ELR (cell line): ENCODE measurements around the gene DIP2C.
"Not testable (repeated sequence)": the region's sequence is repeated elsewhere in the genome, so short reads cannot be mapped to it uniquely, and the experiment has no call there.

Source experiments
- DNase-seq: peaks from one replicate; pipeline ENCODE4 v3.0.0-alpha.2; 2015; ENCODE audit warnings: low read depth

DIP2C gene

DNA sequence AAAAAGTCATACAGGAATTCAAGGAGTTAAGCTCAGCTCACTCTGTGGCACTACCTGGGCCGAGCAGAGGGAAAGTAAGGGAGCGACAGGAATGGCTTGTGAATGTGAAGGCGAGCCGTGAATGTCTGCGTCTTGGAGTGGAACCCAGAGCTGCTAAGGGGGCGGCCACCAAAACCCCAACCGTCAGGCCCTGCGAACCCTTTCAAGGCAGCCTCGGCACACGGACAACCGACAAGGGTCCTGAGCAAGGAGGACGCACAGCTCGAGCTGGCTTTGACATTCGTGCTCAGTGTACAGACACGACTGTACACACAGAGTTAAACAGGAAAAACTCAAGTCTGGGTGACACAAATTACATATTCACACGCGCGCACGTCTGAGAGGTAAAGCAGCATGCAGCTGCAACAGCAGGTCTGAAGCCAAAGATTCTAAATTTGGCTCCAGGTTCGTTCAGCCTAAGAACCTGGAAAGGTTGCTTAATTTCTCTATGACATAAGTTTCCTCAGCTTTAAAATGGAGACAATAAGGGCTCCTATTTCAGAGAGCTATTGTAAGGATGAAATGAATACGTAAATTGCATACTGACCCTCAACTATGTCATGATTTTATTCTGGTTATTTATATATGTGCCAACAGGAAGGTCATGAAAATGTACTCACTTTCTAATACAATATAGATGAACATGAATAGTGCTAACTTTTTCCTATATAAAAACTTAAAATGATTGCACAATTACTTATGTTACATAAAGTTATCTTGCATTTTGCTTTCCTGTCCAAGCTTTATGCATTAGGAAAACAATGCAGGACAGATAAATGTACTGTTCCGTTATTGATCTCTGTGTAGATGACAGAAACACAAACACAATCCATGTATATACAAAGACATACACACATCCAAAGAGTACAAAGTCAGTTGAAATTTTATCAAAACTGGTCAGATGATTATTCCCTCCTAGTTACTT is 361.3 kb downstream of the DIP2C start:
- DNase-seq: no peak

DNA sequence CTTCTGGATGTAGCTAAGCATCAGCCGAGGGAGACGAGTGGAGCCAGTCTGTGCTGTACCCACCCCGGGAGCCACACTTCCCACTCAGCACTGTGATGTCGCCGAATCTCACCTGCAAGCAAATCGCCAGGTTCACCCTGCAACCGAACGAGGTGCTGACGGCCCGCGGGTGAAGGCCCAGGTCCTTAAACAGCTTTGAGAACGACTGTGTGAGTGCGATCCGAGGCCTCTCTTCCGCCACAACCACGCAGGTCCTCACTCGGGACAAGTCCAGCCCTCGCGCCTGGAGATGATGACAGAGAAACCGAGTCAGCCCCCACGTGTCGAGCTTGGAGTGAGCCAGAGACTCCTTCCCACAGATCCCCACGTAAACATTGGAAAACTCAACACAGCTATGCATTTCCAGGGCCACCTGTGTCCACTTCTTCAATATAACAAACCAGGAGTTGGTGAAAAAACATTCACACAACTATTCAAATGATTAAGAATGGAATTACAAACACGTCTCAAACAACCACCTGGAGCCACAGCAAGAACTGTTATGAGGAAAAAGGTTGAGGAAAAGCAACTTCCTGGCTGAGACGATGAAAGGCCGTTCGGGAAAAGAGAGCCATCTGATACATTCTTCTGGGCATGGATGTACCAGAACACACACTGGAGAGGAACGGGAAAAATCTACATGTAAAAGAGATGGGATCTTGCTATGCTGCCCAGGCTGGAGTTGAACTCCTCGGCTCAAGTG is 362.4 kb downstream of the DIP2C start:
- DNase-seq: no peak

DNA sequence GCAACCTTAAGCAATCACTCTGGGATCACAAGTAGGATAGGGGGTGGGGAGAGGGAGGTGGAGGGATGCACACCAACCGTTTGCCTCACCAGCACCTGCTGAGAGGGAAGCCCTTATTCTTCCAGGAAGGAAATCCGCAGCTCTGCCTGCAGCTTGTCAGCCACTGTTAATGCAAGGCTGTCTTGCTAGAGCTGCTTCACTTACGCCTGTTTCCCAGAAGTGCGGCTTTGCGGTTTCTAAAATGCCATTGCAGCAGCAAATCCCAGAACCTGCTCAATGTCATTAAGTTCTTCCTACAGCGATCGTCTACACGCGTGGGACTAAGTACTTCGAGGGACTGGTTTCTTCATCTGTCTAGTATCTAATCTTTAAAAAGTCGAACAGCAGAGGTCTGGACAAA is 363.1 kb downstream of the DIP2C start:
- no peak for DNase-seq

- DNase-seq: no peak
Measured at GRCh38 chr10:325282-325681, 364.2 kb downstream of the DIP2C start.

- no peak for DNase-seq
Measured at GRCh38 chr10:324593-324992, 364.9 kb downstream of the DIP2C start.

GRCh38 chr10:323651-324293 is 365.7 kb downstream of the DIP2C start:
- DNase-seq: peak; percentile 97

GRCh38 chr10:323046-323445 is 366.4 kb downstream of the DIP2C start:
- not testable (repeated sequence) for DNase-seq

DNA sequence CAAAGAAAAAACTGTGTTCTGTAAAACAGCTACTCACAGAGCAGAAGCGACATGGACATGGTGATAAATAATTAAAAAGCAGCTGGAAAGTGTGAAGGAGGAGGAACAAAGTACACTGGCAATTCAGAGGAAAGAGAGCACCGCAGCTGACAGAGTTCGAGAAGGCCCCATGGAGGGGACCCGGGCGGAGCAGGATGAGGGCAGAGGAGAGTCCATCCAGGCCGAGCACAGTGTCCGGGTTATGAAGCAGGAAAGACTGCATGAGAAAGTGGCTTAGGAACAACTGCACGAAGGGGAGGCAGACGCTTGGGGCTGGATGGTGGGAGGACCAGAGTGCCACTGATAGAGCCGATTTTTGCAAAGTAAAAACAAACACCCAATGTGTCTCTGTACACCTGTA is 368.7 kb downstream of the DIP2C start:
- no peak for DNase-seq

DNA sequence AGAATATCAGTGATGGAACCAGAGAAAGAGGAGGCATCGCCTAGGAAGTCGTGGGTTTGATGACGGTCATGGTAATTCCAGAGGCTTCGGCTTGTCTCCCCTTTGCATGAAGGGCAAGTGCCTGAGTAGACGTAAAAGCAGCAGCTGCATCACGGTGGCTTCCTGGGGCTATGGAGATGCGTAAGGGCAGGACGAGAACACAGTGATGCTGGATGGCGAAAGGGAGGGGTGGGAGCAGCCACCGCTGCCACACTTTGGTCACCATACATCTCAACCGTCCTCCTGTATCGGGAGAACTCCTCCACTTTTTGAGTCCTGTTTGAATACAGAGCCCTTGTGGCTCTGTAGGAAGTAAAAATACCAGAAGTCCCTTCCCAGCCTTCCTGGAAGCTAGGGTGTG is 371.5 kb downstream of the DIP2C start:
- DNase-seq: no peak

DNA sequence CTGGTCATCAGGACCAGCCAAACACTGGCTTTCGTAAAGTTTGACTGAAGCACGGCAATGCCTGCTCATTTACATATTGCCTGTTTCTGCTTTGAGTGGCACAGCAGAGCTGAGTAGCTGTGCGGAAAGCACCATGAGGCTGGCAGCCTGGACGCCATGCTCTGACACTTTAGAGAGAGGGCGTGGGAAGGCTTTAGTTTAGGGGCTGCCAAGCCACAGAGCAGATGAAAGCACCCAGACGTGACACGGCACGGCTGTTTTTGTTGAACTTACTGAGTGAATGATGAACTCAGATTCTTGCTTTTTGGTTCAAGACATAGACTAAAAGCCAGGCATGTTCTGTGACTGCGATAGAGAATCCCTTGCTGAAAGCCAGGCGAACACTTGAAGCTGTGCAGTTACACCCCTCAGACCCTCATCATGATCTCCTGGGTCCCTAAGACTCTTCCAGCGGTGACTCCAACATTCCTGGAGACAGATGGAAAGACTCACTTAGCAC is 372.1 kb downstream of the DIP2C start:
- DNase-seq: no peak

DNA sequence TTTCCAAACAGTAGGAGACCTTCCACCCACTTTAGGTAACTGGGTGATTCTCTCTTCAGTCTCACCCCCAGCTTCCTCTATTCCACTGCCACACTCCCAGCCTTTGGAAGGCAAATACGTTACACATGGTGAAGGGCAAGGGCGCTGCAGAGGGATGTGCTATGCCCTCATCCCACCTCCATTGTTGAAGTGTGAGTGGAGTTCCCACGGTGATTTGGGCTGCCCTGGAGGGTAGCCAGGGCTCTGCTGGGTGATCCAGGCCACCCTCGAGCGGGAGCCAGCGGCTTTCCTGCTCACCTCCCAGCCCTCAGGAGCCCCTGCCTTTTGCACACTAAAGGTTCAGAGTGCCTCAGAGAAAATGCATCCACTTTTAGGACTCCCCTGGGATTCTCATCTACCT is 373.1 kb downstream of the DIP2C start:
- DNase-seq: no peak

- no peak for DNase-seq
Measured at GRCh38 chr10:314871-315270, 374.6 kb downstream of the DIP2C start.

- DNase-seq: no peak
Measured at GRCh38 chr10:314381-314780, 375.1 kb downstream of the DIP2C start.

- DNase-seq: no peak
Measured at GRCh38 chr10:311901-312665, 377.4 kb downstream of the DIP2C start.

DNA sequence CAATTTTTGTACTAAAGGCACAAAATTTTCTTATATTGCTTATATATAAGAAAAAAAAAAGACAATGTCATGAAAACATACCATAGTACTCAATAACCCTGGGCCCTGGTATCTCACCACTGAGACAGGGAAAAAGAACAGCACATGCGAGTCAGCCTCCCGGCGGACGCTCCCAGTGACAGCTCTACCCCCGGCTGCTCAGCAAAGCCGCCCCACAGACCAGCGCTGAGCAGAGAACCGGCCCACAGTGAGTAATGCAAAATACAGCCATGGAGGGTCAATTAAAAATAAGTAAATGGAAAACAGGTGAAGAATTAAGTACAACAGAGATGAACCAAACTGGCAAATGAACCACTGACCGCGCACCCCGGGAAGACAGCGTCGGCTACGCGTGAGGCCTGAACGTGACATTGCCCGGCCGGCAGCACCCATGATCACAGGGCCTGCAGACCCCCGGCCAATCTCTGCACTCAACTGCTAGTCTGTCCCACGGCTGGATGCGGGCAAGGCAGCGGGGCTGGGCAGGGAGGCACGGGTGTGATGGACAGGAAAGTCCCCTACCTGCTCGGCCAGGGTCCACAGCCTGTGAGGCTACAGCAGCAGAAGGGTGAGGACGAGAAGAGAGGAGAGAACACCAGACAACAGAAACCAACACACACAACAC is 378.4 kb downstream of the DIP2C start:
- no peak for DNase-seq

DNA sequence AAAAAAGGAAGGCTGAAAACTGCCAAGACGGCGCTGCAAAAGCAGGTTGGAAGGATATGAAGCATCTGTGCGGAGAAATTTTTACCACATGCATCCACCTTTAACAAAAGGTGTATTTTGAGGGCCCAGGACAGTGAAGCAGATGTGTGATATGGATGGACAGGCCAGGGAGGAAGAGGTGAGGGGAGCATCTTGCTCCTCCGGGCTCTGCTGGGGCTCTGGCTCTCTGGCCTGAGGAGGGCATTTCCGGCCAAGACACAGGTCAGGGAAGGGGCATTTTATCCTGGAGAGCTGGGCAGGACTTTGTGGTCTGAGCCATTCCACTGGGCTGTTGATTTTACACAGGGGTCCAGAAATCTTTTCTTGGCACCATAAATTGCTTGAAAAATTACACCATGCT is 379.1 kb downstream of the DIP2C start:
- DNase-seq: no peak

- DNase-seq: no peak
Measured at GRCh38 chr10:308572-309085, 380.8 kb downstream of the DIP2C start.

DNA sequence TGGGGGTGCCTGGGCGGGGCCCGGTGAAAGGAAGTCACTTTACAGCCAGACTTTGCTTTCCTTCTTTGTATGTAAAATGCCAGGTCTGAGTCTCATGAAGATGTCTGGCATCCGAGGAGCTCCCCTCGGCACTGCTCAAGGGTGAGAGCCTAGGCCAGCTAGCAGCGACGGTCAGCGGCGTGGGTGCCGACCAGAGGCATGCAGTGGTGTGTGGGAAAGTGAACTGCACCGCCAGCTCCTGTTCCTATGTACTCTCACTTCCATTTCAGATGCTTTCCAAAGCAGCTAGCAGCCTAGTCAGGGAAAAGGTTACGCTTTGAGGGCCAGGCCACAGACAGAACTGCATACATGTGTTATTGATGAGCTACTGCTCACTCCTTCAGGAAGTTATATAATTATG is 381.4 kb downstream of the DIP2C start:
- no peak for DNase-seq

GRCh38 chr10:307659-308058 is 381.8 kb downstream of the DIP2C start:
- no peak for DNase-seq

- no peak for DNase-seq
Measured at GRCh38 chr10:306675-307185, 382.7 kb downstream of the DIP2C start.
